Measurements from ENCODE around the gene CUL3. TPM values are rescaled to one million over a fixed set of nuclear protein-coding genes. Genes with fewer than 3 reads are reported as not detected.
"Not testable (repeated sequence)": the region's sequence is repeated elsewhere in the genome, so short reads cannot be mapped to it uniquely, and the experiment has no call there.

CUL3 gene
- total RNA-seq (10 to 100 TPM; 61.2 to 72.4 (median 65.2) TPM), polyA plus RNA-seq (71.6 TPM)
- long read RNA-seq, donor 1, full-length matches to known transcripts = 157 of 173 reads
- long read RNA-seq, donor 1, partial matches to known transcripts = 7 of 173 reads
- long read RNA-seq, donor 1, other reads (novel, unspliced or antisense) = 9 of 173 reads
- long read RNA-seq, donor 2, full-length matches to known transcripts = 43 of 46 reads
- long read RNA-seq, donor 2, partial matches to known transcripts = 2 of 46 reads
- long read RNA-seq, donor 2, other reads (novel, unspliced or antisense) = 1 of 46 reads
- long read RNA-seq, donor 3, full-length matches to known transcripts = 23 of 29 reads
- long read RNA-seq, donor 3, partial matches to known transcripts = 6 of 29 reads
- long read RNA-seq, donor 3, other reads (novel, unspliced or antisense) = 0 of 29 reads
- long read RNA-seq, donor 4, full-length matches to known transcripts = 55 of 61 reads
- long read RNA-seq, donor 4, partial matches to known transcripts = 4 of 61 reads
- long read RNA-seq, donor 4, other reads (novel, unspliced or antisense) = 2 of 61 reads

DNA sequence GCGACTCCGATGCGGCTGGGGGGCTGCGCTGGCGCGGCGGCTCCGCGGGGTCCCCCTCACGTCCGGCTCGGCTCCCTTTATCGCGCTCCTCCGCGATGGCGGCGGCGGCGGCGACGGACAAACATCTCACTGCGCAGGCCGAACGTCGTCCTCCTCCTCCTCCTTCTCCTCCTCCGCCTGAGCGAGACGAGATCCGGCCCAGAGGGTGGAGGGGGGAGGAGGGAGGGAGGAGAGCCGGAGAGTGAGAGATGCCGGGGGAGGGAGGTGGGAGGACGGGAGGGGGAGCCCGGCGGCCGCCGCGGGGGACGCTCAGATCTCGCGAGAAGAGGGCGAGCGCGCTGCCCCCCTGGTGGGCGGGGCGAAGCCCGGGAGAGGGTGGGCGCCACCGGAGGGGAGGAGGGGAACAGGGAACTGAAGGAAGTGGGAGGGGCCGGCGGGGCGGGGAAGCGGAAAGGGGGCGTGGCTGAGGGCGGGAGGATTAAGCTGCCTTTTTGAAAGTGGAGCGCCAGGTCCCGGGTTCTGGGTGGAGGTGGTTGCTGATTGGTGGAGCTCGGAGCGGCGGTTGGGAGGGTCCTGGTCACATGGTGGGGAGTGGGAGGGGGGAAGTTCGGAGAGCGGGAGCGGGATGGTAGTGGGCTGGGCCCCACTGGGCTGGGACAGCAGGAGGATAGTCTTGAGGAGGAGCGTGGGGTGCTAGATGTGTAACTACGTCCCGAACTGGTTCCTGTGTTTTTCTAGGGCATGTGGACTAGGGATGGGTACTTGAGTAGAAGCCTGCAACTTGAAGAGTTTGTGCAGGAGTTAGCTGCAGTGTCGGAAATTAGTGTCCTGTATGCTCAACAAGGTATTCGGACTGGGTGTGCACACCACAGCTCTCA, at the start of gene CUL3:
TSS of gene CUL3 (minus strand) at position 153 of the 878 bp plus-strand sequence. CDS start 354 bp downstream, outside the sequence.
- intact Hi-C loops (cut with DNase I) = no loop called here
- H3K9me3 ChIP-seq (ENCODE audit: control insufficient read depth, low read length) = no peaks in the 10 kb centered on the region
- under 1% methylated on average over 68 of the region's 68 CpGs for WGBS
- H3K27ac ChIP-seq (ENCODE audit: low read length) = peak within 1 kb of the TSS; percentile 69
- ATAC-seq (peak; percentile 98), DNase-seq (peak; percentile 99 to 100 (median 99))
- peak within 1 kb of the TSS; percentile 92 for H3K4me3 ChIP-seq (ENCODE audit: low read length)
- H3K4me1 ChIP-seq (ENCODE audit: control insufficient read depth, insufficient read depth, low read length) = peaks cover 3% of the 10 kb centered on the region
- no peaks in the 10 kb centered on the region for H3K27me3 ChIP-seq (ENCODE audit: control insufficient read depth, insufficient read depth)

DNA sequence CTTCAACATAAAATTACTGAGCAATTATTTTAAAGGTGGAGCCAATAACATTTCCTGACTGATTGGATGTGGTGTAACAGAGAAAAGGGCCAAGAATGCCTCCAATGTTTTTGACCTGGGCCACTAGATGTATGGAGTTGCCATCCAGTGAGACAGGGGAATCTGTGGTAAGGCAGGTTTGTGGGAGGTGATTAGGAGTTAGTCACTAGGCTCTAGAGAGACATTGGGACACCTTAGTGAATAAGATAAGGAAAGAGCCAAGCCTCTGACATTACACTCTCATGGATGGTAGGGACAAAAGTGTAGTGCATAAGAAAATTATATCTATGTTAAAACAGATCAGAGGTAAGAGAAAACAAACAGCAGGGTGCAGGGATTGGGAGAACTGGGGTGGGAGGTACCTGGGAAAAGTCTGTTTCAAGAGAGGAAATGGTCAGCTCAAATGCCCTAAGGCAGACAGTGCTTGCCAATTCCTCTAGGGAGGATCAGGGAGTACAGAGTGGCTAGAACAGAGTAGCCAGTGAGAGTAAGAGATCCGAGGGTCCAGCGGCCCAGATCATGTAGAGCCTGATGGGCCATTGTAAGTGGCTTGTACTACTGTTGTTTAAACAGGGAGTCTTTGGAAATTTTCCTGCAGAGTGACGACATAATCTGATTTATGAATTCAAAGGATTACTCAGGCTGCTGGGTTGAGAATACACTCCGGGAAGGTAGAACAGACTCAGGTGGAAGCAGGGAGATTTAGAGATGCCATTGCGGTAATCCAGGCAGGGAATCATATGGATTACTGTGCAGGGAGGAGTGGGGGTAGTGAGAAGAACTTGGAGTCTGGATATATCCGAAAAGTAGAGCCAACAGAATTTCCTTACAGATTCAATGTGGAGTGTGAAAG, 45.7 kb upstream of the CUL3 start:
- no peaks in the 10 kb centered on the region for H3K27me3 ChIP-seq (ENCODE audit: control insufficient read depth, insufficient read depth)
- ATAC-seq (no peak), DNase-seq (no peak)
- no peak overlapping the region for H3K4me3 ChIP-seq (ENCODE audit: low read length)
- 81% methylated on average over 6 of the region's 6 CpGs for WGBS
- no peaks in the 10 kb centered on the region for H3K4me1 ChIP-seq (ENCODE audit: control insufficient read depth, insufficient read depth, low read length)
- intact Hi-C loops (cut with DNase I) = no loop called here
- no peaks in the 10 kb centered on the region for H3K9me3 ChIP-seq (ENCODE audit: control insufficient read depth, low read length)
- H3K27ac ChIP-seq (ENCODE audit: low read length) = no peak overlapping the region

DNA sequence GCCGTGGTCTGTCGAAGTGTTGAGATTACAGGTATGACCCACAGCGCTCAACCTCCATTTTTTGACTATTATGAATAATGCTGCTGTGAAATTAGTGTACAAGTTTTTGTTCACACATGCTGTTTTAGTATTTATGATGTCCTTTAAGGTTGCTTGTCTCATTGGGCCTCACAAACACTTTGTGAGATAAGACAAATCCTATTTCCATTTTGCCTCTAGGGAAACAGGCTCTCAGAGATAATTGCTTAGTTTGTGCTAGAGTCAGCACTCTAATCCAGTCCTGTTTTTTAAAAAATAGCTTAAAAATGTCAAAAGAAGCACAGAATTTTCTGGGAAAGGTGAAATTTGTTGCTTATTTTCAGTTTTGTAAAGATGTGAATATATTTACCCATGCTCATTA, 43.3 kb upstream of the CUL3 start:
- intact Hi-C loops (cut with DNase I) = no loop called here
- ATAC-seq (no peak), DNase-seq (no peak)
- H3K9me3 ChIP-seq (ENCODE audit: control insufficient read depth, low read length) = no peaks in the 10 kb centered on the region
- H3K27me3 ChIP-seq (ENCODE audit: control insufficient read depth, insufficient read depth) = no peaks in the 10 kb centered on the region
- H3K4me3 ChIP-seq (ENCODE audit: low read length) = no peak overlapping the region
- 92% methylated on average over 3 of the region's 3 CpGs for WGBS
- H3K4me1 ChIP-seq (ENCODE audit: control insufficient read depth, insufficient read depth, low read length) = no peaks in the 10 kb centered on the region
- H3K27ac ChIP-seq (ENCODE audit: low read length) = no peak overlapping the region

DNA sequence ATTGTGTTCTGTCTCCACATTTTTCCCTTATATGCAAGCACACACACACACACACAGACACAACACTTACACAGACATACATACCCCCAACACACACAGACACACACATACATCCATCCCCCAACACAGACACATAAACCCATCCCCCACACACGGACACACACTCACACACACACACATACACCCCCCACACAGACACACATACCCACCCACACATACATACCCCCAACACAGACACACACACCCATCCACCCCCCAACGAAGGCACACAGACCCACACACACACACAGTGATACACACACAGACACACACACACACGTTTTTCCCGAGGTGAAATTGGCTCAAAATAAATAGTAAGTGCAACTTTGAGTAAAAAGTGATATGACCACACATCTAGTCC, 41.6 kb upstream of the CUL3 start:
- WGBS = 74% methylated on average over 4 of the region's 4 CpGs
- DNase-seq (no peak), ATAC-seq (no peak)
- intact Hi-C loops (cut with DNase I) = no loop called here
- Histone ChIP-seq H3K4me1 (ENCODE audit: control insufficient read depth, insufficient read depth, low read length) (no peaks in the 10 kb centered on the region), H3K27ac (ENCODE audit: low read length) (no peak overlapping the region), H3K9me3 (ENCODE audit: control insufficient read depth, low read length) (no peaks in the 10 kb centered on the region), H3K27me3 (ENCODE audit: control insufficient read depth, insufficient read depth) (no peaks in the 10 kb centered on the region), H3K4me3 (ENCODE audit: low read length) (no peak overlapping the region)

DNA sequence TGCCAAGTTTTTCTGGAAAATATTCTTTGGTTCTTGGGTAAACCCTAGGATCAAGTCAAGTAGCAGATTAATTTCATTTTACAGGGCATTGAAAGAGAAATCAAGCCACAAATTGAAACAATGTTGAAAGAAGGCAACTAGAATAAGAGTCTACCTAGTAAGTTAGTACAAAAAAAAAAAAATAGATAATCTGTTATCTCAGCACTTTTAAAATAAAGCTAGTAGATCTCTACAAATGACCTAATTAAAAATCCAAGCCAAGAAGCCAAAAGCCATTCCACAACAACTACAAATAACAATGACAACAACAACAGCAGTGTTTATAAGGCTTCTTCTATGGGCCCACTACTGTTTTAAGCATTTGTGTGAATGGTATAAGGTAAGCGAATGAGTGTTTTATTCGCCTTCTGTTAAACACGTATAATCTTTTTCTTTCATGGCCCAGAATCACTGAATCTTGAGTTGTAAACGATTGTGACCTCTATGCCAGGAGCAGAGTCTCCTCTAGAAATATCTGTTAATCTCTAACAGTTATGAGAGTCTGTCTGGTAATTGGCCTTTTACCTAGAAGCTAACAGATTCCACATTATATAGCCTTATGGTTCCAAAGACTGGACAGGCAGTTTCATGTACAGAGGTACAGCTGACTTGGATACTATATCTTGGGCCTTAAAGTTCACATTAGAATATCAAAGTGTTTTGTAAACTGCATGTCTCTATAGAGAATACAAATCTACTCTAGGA, 28.6 kb upstream of the CUL3 start:
- Histone ChIP-seq H3K4me3 (ENCODE audit: low read length) (no peak overlapping the region), H3K27ac (ENCODE audit: low read length) (no peak overlapping the region), H3K9me3 (ENCODE audit: control insufficient read depth, low read length) (no peaks in the 10 kb centered on the region), H3K27me3 (ENCODE audit: control insufficient read depth, insufficient read depth) (no peaks in the 10 kb centered on the region), H3K4me1 (ENCODE audit: control insufficient read depth, insufficient read depth, low read length) (no peaks in the 10 kb centered on the region)
- intact Hi-C loops (cut with DNase I) = no loop called here
- no peak for DNase-seq
- 93% methylated on average over 4 of the region's 4 CpGs for WGBS
- no peak for ATAC-seq

DNA sequence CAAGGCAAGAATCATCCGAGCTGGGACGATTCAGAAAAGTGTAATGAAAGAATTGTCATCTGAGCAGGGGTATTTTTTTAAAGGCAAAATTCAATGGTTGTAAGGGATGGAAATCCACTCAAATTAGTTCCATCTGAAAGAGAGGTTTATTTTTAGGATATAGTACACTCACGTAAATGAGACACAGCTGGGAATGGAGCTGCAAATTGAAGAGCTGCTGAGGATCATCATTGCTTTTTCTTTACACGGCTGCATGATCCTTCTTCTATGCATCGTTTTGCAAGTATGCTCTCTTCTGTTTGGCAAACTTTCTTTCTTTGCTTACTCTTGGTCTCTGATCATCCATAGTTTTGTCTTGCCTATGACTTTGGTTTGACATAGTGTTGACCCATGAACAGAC, 27.4 kb upstream of the CUL3 start:
- intact Hi-C loops (cut with DNase I) = no loop called here
- Histone ChIP-seq H3K4me1 (ENCODE audit: control insufficient read depth, insufficient read depth, low read length) (no peaks in the 10 kb centered on the region), H3K4me3 (ENCODE audit: low read length) (no peak overlapping the region), H3K9me3 (ENCODE audit: control insufficient read depth, low read length) (no peaks in the 10 kb centered on the region), H3K27me3 (ENCODE audit: control insufficient read depth, insufficient read depth) (no peaks in the 10 kb centered on the region), H3K27ac (ENCODE audit: low read length) (no peak overlapping the region)
- ATAC-seq = no peak
- DNase-seq = no peak
- WGBS = 88% methylated on average over 5 of the region's 5 CpGs

DNA sequence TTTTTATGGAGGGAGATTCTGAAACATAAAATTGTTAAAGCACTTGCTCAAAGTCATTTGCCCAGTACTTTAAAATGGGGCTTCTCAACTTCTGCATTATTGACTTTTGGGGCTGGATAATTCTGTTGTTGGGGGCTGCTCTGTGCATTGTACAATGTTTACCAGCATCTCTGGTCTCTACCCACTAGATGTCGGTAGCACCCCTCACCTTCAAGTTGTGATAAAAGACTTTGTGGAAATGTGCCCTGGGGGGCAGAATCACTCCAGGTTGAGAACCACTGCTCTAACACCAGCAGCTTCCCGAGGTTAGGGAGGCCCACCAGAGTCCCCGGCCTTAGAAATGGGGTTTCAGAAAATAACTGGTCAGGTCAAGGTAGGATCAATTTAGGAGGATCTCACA, 26.8 kb upstream of the CUL3 start:
- no peak for ATAC-seq
- Histone ChIP-seq H3K4me3 (ENCODE audit: low read length) (no peak overlapping the region), H3K9me3 (ENCODE audit: control insufficient read depth, low read length) (no peaks in the 10 kb centered on the region), H3K4me1 (ENCODE audit: control insufficient read depth, insufficient read depth, low read length) (no peaks in the 10 kb centered on the region), H3K27me3 (ENCODE audit: control insufficient read depth, insufficient read depth) (no peaks in the 10 kb centered on the region), H3K27ac (ENCODE audit: low read length) (no peak overlapping the region)
- 72% methylated on average over 3 of the region's 3 CpGs for WGBS
- no peak for DNase-seq
- intact Hi-C loops (cut with DNase I) = no loop called here

DNA sequence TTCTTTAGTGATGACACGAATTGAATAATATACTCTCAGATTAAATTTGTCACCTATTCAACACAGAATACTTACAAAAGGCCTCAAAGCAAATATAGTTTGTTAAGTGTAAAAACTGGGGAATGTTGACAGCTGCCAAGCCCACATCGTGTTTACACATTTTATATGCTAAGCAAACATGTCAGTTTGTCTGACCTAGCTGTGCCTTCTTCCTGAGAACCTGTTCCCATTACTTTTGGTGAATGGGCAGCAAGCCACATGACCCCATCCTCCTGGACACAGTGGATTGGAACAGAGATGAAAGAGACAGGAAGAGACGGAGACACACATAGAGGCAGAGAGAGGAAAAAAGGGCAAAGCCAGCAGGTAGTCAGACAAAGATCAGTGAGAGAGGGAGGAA, 22.9 kb upstream of the CUL3 start:
- DNase-seq = no peak
- Histone ChIP-seq H3K4me3 (ENCODE audit: low read length) (no peak overlapping the region), H3K9me3 (ENCODE audit: control insufficient read depth, low read length) (no peaks in the 10 kb centered on the region), H3K4me1 (ENCODE audit: control insufficient read depth, insufficient read depth, low read length) (no peaks in the 10 kb centered on the region), H3K27ac (ENCODE audit: low read length) (no peak overlapping the region), H3K27me3 (ENCODE audit: control insufficient read depth, insufficient read depth) (no peaks in the 10 kb centered on the region)
- WGBS = 61% methylated on average over 3 of the region's 3 CpGs
- intact Hi-C loops (cut with DNase I) = no loop called here
- no peak for ATAC-seq

DNA sequence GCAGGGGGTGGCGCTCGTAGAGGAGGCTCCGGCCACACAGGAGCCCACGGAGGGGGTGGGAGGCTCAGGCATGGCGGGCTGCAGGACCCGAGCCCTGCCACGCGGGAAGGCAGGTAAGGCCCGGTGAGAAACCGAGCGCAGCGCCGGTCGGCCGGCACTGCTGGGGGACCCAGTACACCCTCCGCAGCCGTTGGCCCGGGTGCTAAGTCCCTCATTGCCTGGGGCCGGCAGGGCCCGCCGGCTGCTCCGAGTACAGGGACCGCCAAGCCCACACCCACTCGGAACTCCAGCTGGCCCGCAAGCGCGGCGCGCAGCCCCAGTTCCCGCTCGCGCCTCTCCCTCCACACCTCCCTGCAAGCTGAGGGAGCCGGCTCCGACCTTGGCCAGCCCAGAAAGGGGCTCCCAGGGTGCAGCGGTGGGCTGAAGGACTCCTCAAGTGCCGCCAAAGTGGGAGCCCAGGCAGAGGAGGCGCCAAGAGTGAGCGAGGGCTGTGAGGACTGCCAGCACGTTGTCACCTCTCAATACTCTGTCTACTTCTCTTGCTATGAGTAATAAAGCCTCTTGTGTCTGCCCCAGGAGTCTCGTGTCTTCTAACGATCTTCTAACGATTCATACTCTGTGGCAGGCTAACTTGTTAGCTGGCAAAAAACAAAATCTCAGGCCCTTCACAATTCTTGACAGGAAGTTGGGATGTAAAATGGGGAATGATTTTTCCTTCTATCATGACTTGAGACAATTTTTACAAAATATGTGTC, 18.8 kb upstream of the CUL3 start:
- WGBS = 95% methylated on average over 42 of the region's 42 CpGs
- ATAC-seq; H3K27me3 ChIP-seq (ENCODE audit: control insufficient read depth, insufficient read depth); H3K9me3 ChIP-seq (ENCODE audit: control insufficient read depth, low read length); H3K27ac ChIP-seq (ENCODE audit: low read length); H3K4me1 ChIP-seq (ENCODE audit: control insufficient read depth, insufficient read depth, low read length); intact Hi-C loops (cut with DNase I); H3K4me3 ChIP-seq (ENCODE audit: low read length): not testable (repeated sequence)
- peak in 1 of 3 donors; percentile 47 for DNase-seq
